ENCODE data around the gene NARS2.

The NARS2 gene

DNA sequence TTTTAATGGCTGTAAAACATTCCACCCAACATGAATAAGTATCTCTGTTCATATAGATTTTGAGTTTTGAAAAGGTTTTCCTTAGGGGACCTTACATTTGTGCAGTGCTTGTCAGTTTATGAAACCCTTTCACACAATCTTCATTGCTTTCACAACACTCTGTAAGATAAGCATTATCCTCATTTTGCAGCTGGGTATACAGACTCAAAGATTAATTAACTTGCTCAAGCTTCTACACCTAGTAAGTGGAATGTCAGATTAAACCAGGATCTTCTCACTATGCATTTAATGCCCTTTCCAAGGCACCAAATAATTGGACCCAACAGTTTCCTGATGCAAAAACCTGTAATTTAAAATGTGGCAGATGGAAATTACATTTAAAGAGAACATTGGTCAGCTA lies 145.5 kb downstream of the NARS2 start:
- no peak for DNase-seq

DNA sequence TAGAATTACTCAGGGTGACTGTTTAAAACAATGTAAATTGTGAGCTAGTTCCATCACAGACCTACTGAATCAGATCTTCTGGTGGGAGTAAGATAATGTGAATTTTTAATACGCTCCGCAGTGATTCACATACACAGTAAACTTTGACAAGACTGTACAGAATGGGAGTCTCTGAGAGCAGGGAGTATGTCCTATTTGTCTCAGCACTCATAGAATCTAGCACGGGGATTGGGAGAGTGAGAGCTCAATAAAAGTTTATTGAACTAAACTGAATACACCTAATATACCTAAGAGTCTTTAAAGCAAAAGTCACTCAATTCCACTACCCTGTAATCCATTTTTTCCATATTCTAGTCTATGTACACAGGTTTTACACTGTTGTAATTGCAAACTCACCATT lies 145.9 kb downstream of the NARS2 start:
- DNase-seq: no peak

DNA sequence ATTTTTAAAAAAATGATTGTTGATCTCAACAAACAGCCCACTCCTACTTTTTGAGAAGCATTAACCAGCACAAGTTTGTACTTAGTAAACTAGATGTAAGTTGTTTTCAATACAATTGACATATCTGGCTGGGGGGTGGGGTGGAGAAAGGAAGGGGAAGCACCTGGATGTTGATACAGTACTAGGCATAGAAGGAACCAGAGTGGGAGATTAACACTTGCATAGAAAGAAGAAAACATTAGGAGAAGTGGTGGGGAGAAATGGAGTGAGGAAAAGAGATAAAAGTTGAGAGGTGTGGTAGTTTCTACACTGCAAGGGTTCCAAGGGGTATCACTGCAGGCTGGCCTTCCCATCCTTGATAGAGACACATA lies 146.4 kb downstream of the NARS2 start:
- DNase-seq: no peak

DNA sequence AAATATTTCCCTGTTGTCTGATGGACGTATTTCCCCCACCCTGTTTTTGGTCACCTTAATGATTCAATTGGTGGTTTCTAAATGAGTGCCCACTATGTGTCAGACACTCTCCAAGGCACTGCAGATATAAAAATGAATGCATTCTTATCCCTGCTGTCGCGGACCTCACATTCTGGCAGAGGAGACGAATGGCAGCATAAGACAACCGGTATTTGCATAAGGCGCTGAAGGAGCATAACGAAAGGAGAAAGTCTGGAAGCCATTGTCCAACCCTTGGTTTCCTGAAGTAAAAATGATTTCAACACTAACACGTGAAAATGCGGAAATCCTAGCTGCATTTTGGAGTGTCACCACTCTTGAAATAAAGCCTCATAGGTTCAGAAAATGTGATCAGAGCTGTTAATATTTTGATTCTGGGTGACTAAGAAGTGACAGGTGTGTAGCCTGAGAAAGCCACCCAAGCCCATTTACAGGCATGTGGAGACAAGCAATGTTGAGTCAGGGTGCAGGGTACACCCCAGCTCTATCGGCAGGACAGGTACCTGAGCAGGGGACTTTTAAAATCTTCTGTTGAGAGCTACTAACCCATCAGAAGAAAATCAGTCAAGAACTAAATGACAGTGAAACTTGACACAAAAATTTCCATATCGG lies 146.9 kb downstream of the NARS2 start:
- DNase-seq: no peak

DNA sequence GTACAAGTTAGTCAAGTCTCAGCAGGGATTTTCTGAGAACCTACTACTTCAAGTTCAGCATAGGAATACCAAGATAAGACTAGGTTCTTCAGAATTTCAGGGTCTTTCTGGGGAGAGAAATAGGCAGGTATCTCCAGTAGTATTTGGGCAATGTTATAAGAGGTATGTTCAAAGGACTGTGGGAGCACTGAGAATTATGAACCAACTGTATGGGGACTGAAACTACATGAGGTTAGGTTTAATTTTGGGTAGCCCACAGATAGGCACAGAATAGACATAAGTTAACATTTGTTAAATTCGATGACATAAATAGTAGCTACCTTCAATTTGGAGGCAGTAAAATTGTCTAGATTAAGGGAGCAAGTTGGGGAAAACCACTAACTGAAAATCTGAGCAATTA lies 147.8 kb downstream of the NARS2 start:
- no peak for DNase-seq

DNA sequence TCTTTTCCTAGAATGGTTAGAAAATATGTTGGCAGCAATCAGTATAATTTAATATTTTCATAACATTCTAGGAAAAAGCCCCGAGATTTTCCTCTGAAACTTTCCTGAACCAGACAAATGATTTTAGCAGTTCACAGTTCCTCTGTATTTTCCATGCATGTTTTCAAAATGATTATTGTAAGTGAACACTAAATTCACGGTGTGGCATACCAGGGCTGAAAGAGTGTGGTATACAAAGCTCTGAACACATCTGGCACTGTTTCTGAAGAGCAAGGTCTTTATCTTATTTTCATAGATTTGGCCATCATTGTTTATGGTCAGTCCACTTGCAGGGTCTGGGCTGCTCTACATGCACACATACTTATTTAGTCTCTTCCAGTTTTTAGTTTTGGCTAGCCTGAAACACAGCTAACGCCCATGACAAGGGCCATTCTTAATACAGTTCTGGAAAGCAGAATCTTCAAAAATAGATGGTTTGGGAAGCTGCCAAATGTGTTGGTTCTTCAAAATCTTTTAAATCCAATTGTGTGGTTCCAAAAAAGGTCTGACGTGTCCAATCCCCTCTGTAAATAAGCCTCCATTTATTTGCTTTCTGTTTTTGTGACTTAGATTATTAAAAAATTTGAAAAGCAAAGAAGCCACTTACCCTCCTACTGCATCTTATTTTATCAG lies 149.1 kb downstream of the NARS2 start:
- no peak for DNase-seq

DNA sequence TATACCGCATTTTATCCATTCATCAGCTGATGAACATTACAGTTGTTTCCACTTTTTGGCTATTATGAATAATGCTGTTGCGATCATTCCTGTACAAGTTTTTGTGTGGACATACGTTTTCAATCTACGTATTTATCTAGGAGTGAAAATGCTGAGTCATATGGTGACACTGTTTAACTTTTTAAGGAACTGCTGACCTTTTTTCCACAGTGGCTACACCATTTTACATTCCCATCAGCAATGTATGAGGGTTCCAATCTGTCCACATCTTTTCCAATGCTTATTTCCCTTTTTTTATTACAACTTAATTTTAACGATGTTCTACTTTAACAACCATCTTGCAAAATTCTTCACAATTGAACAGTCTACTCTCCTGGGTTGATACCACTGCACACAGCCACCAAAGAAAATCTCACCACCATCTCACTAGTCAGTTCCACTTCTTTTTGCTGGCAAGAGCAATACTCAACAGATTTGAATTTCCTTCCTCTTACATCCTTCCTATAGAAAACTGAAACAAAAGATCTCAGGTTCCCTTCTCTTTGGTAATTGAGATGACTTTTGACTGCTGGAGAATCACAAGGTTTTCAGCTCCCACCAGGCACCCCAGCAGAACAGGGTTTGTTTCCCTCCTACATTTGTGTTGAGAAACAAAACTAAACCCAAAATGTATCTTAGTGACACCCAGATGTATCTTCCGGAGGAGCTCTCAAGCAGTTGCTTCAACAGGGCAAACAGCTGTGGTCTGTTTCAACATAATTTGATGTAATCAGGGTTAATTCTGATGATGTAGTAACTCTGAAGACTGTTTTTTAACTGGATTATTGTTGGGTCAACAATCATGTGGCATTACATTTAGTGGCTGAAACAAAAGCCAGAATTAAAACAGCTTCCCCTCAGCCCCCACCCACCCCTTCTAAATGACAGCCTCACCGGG lies 150.1 kb downstream of the NARS2 start:
- no peak for DNase-seq

DNA sequence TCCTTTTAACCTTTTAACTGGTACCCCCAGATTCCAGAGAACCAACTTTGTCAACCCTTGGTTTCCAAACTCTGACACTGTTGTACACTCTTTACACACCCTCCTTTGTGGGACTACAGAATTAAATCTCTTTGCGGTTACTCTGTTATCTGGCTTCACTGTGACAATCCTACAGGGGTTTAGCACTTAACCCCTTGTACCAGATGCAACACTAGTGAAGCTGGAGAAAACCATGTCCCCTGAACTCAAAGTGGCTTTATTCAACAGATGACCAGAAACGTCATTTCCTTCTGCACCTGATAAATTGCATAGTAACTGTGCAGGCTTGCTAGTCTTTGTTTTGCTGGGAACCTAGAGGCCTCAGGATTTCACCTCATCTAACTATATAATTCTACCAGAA lies 151.4 kb downstream of the NARS2 start:
- DNase-seq: no peak

DNA sequence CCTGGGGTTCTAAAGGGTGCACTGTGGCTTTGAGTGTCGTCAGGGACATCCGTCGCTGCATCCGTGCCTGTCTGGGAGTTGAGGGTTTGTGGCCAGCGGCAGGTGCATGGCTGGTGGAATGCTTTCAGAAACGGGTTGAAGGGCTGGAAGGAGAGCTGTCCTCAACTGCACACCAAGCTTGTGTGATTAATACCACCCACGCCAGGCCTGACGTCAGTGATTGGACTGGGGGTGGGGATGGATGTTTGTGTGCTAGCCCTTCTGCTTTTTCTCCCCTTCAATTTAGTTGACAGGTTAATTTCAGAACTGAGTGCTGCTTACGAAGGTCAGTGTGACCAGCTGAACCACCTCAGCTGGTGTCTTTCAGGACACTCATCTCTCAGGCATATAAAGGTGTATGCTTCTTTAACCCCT lies 153.9 kb downstream of the NARS2 start:
- peak; percentile 41 for DNase-seq

DNA sequence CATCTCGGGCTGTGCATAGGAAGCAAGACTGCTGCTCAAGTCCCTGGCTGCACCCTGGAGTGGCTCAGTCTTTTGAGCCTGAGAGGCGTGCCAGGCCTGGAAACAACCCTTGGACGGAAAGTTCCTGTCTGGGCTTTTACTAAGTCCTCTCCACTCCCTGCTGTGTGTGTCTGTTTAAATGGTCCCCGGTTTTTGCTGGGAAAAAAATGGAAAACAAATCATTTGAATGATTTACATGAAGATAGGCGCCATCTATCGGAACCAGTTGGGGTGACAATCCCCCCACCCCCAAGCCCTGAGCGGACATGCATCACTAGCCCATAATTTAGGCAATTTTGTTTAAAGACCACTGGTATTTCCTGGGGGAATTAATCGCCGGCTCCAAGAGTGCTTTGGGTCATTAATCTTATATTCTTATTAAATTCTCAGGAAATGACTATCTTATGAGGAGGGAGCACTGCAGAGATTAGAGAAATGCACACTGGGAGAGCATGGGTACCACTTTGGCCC lies 154.4 kb downstream of the NARS2 start:
- peak; percentile 78 for DNase-seq

DNA sequence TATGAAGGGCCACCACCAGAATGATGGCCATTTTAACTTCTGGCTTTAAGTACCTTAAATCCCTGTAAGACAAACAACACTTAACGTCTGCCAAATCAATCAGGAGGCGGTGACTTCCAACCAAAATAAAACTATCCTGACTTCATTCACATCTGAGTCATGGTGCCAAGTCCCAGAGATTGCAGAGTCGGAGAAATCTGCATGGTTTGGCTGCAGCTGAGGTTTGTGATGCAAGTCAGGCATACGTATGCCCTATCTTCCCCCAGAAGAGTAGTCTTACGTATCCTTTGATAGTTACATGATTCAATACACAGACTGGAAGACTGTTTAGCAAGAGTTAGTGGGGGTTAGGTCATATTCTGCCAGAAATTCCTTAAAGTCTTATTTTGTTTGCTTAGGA lies 155.3 kb downstream of the NARS2 start:
- DNase-seq: no peak

DNA sequence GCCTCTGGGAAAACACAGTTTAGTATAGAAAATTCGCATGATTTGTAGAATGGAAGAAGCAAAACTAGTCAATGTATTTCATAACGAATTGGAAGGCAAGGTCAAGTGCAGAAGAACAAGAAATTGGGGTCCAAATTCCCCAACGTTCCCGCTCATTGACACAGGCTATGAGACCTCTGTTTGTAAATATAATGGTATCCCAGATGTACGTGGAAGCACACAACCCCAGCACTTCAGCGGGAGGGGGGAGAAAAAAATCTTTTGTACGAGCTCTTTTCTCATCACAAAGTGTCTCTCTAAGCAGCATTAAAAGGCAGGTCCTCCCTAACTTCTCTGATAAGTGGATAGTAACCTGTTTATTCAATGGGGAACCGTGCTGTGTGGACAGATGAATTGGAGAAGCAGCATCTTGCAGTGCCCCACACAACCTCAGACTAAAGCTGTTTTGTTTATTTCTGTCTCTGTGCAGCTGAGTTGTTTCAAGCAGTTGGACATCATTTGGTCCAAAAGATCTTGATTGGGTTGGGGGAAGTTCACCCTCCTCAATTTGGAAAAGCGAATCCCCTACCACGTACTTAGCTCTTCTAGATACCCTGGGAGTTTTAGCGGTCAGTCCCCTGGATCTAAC lies 156.0 kb downstream of the NARS2 start:
- no peak for DNase-seq

DNA sequence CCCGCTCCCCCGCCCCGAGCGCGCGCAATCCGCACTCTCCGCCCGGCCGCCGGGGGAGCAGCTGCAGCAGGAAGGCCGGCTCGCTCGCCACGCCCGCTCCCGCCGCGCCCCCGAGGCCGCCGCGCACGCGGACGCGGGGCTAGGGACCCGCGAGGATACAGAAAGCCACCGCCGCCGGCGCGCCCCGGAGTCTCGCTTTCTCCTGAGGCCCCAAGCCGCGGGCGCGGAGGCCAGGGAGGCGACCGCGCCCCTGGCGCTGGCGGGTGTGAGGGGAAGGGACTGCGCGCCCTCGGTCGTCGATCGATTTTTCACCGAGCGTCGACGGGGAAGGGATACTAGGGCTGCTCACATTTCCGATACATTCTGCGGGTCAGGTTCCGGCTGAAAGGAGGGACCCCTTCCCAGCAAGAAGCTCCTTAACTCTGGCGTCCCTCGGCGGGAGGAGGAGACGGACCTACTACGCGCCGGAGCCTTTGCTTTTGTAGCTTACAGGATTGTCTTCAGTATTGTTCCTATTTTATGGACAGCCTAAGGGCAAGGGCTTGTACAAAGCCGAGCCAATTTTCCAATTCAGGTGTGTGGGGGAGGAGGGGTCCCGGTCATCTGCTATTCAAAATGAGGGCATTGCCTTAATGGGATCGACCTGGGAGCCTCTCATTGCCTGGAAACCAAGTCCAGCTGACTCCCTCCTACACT lies 156.6 kb downstream of the NARS2 start:
- peak; percentile 92 for DNase-seq

DNA sequence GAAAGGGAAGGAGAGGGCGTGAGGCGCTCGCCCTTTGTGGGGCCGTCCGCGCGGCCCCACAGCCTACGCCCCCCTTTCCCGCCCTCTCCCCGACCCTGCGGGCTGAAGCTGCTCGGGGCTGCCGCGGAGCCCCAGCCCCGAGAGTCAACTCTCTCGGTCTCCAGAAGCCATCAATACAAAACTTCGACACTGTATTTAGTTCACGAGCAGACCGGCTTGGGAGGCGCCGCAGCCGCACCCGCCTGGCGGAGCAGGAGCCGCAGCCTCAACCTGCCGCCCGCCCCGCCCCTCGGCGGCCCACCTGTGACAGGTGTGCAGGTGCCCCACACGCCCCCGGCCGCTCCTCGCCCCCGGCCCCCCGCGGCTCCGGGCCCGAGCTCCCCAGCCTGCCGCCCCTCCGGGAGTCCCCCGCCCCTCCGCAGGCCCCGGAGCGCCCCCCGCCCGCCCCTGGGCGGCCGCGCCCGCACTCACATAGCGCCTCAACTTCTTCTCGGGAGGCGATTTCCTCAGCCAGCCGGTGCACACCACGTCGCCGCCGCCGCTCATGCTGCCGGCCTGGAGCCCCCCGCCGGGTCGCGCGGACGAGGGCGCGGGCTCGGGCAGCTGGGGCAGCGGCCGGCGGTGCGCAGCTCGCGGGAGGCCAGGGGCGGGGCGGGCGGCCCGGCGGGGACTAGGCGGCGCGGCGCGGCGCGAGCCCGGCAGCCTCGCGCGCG lies 157.3 kb downstream of the NARS2 start, which contains the start of gene GAB2:
Gene GAB2 (minus strand): TSS at position 646 of the 713 bp plus-strand sequence. CDS start 100 bp downstream, at position 546.
- DNase-seq: no peak

DNA sequence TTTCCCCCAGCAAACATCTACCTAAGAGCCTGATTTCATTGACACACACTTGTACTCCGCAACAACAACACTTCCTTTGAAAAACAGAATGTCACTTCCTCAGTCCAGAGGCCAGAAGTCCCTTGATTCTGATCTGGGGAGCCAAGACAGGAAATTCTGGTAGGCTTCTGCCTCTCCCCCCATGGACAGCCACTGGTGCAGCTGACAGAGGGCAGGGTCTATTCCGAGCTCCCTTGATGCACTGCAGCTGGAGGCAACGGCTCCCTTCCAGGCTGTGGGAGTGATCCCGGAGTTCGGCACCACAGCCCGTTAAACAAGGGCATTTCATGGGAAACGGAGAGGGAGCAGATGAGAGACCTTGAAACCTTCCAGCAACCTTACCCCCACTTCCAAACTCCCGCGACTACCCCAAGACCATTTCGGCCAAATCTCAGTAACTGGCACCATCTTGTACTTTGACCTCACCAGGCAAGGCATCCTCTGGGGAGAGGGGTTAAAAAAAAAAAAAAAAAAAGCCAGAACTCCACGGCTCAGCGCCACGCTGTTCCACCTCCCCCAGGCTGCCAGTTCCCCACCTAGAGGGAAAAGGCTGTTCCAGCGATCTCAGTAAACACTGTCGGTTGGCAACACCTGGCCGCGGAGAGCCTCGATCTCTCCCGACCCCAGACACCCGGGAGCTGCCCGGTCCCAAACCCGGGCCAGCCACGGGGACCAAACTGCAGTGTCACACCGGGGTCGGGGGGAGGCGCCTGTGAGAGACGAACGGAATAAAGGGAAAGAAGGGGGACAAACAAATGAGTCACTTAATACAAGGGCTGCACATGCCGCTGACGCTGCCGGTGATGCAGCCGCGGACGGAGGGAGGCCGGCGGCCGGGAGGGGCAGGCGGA lies 158.1 kb downstream of the NARS2 start:
- DNase-seq: peak; percentile 94

DNA sequence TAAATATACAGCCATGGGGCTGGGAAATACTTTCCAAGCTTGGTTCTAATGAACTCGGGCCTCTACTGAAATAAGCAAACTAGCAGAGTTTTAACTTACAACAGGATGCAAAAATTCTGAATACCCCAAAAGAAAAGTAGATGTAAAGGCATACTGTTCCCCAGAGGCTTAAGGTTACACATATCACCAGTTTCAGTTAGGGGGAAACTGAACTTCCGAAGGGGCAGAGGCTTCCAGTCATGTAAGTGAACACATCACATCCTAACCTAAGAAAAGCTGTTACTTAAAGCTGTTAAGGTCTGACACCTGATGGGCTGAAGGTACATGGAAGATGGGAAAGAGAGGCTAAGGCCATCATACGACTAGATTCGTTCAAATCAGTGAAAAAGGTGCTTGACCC lies 159.3 kb downstream of the NARS2 start:
- DNase-seq: no peak

DNA sequence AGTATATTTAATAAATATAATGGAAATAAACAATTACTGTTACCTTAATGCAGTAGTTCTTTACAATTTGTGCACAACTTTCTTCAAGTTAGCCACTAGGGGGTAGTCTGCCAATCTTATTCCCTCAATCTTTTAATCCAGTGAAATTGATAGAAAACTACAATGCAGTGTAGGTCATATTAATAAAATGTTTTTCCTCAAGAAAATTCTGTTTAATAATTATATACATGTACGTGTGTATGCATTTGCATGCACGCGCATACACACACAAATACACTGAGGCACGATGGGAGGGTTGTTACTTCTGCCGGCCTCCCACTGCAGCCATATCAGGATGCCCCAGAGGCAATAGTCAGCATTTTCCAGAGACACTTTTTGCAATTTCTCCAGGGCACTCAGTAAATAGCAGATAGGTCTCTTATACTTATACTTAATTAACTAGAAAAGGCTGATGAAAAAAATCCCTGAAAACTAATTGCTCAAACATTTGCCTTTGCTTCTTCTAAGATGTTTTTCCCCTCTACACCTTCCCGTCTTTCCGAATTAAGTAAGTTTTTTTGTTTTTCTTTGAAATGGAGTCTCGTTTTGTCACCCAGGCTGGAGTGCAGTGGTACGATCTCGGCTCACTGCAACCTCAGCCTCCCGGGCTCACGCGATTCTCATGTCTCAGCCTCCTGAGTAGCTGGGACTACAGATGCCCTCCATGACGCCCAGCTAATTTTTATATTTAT lies 160.2 kb downstream of the NARS2 start:
- DNase-seq: no peak

DNA sequence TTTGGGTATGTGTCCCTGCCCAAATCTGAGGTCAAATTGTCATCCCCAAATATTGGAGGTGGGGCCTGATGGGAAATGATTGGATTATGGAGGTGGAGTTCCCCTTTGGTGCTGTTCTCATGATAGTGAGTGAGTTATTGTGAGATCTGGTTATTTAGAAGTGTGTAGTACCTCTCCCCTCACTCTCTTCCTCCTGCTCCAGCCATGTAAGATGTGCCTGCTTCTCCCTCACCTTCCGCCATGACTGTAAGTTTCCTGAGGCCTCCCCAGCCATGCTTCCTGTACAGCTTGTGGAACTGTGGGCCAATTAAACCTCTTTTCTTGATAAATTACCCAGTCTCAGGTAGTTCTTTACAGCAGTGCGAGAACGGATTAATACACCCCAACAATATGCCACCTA lies 166.0 kb downstream of the NARS2 start:
- no peak for DNase-seq

DNA sequence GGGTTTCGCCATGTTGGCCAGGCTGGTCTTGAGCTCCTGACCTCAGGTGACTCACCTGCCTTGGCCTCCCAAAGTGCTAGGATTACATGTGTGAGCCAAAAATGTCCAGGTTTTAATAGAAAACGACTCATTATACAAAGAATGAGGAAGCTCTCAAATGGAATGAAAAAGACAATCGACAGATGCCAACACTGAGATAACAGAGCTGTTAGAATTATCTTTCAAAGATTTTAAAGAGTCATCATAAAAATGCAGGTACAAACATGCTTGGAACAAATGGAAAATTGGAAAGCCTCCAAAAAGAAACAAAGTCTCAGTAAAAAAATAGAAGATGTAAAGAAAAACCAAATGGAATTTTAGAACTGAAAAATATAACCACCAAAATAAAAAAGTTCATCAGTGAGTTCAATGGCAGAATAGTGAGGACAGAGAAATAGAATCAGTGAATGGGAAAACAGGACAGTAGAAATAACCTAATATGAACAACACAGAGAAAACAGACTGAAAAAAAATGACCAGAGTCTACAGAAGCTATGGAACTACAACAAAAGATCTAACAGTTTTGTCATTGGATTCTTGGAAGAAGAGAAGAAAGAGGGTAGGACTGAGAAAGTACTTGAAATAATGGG lies 168.0 kb downstream of the NARS2 start:
- no peak for DNase-seq
